ENCODE measurements around the gene PAPLN.

Gene PAPLN

DNA sequence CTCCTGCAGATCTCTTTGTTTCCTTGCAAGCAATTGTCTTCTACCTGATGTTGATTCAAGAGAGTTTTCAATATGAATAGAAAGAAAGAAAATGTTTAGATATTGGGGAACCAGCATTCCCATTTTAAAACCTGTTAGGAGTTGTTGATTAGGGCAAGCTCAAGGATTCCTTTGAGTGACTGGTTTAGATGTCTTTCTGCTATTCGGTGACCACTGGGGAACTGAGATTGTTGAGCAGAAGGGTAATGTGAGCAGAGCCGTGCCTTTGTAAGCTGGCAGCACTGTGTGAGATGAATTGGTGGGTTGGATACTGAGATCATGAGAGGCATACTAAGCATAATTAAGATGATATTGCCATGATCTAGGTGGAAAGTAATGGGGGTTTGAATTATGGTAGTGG, 39.1 kb upstream of the PAPLN start (continued):
- TF ChIP-seq, protein P1, sequence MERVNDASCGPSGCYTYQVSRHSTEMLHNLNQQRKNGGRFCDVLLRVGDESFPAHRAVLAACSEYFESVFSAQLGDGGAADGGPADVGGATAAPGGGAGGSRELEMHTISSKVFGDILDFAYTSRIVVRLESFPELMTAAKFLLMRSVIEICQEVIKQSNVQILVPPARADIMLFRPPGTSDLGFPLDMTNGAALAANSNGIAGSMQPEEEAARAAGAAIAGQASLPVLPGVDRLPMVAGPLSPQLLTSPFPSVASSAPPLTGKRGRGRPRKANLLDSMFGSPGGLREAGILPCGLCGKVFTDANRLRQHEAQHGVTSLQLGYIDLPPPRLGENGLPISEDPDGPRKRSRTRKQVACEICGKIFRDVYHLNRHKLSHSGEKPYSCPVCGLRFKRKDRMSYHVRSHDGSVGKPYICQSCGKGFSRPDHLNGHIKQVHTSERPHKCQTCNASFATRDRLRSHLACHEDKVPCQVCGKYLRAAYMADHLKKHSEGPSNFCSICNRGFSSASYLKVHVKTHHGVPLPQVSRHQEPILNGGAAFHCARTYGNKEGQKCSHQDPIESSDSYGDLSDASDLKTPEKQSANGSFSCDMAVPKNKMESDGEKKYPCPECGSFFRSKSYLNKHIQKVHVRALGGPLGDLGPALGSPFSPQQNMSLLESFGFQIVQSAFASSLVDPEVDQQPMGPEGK (CRISPR knock-in tag; IDR thresholded peaks at IDR 0.05; ENCODE audit: borderline replicate concordance), result no peak
- TF ChIP-seq SNAI2 (CRISPR knock-in tag; IDR thresholded peaks at IDR 0.05) (no peak), ZC3H10 (CRISPR knock-in tag; IDR thresholded peaks at IDR 0.05) (no peak)

DNA sequence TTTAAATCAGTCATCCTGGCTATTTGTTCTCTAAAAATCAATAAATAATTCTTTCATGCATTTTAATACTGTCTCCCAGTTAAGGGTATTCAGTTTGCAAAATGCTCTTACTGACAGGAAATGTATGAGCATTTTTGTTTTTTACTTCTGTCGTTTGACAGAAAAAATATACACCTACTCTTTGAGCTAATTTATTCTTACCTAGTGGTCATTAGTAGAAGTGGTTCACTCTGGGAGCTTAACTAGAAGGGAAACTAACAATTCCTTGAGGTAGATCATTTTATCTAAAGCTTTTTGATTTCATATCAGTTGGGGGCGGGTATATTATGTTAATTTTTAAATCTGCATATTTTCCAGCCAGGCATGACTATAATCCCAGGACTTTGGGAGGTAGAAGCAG, 33.8 kb upstream of the PAPLN start:
- TF ChIP-seq, protein P2, sequence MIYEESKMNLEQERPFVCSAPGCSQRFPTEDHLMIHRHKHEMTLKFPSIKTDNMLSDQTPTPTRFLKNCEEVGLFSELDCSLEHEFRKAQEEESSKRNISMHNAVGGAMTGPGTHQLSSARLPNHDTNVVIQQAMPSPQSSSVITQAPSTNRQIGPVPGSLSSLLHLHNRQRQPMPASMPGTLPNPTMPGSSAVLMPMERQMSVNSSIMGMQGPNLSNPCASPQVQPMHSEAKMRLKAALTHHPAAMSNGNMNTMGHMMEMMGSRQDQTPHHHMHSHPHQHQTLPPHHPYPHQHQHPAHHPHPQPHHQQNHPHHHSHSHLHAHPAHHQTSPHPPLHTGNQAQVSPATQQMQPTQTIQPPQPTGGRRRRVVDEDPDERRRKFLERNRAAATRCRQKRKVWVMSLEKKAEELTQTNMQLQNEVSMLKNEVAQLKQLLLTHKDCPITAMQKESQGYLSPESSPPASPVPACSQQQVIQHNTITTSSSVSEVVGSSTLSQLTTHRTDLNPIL (CRISPR knock-in tag; IDR thresholded peaks at IDR 0.05; ENCODE audit: low read depth), result no peak
- no peak for TF ChIP-seq OSR1 (CRISPR knock-in tag; IDR thresholded peaks at IDR 0.05)
- no peak for ATAC-seq

DNA sequence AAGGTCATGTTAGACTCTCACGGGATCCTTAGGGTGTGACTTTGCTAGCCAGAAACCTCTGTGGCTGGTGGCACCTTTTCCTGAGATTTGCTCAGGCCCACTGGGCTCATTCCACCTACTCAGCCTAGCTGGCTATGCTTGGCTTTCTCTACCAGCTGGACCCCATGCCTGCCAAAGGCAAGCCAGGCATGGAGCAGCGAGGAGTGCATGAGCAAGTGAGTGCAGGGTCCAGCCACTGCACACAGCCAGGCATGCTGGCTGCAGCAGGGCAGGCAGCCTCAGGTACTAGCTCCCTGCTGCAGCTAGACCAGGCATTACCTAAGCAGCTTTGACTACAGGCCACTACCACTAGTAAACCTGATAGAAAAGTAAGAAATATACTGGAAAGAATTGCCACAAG, 29.7 kb upstream of the PAPLN start:
- ATAC-seq, result no peak
- TF ChIP-seq ZFP3 (CRISPR knock-in tag; IDR thresholded peaks at IDR 0.05) (no peak), GLIS3 (CRISPR knock-in tag; IDR thresholded peaks at IDR 0.05) (no peak), TCF4 (CRISPR knock-in tag; IDR thresholded peaks at IDR 0.05; ENCODE audit: borderline replicate concordance) (no peak), TOX (CRISPR knock-in tag; IDR thresholded peaks at IDR 0.05; ENCODE audit: borderline replicate concordance) (no peak), ZC3H10 (CRISPR knock-in tag; IDR thresholded peaks at IDR 0.05) (no peak), SNAI2 (CRISPR knock-in tag; IDR thresholded peaks at IDR 0.05) (no peak), ZNF8 (CRISPR knock-in tag; IDR thresholded peaks at IDR 0.05) (no peak), RARB (CRISPR knock-in tag; IDR thresholded peaks at IDR 0.05) (no peak), CSDC2 (CRISPR knock-in tag; IDR thresholded peaks at IDR 0.05) (no peak)
- TF ChIP-seq, protein P3, sequence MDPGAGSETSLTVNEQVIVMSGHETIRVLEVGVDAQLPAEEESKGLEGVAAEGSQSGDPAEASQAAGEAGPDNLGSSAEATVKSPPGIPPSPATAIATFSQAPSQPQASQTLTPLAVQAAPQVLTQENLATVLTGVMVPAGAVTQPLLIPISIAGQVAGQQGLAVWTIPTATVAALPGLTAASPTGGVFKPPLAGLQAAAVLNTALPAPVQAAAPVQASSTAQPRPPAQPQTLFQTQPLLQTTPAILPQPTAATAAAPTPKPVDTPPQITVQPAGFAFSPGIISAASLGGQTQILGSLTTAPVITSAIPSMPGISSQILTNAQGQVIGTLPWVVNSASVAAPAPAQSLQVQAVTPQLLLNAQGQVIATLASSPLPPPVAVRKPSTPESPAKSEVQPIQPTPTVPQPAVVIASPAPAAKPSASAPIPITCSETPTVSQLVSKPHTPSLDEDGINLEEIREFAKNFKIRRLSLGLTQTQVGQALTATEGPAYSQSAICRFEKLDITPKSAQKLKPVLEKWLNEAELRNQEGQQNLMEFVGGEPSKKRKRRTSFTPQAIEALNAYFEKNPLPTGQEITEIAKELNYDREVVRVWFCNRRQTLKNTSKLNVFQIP (CRISPR knock-in tag; IDR thresholded peaks at IDR 0.05; ENCODE audit: borderline replicate concordance, low read depth), result no peak
- TF ChIP-seq, protein P4, sequence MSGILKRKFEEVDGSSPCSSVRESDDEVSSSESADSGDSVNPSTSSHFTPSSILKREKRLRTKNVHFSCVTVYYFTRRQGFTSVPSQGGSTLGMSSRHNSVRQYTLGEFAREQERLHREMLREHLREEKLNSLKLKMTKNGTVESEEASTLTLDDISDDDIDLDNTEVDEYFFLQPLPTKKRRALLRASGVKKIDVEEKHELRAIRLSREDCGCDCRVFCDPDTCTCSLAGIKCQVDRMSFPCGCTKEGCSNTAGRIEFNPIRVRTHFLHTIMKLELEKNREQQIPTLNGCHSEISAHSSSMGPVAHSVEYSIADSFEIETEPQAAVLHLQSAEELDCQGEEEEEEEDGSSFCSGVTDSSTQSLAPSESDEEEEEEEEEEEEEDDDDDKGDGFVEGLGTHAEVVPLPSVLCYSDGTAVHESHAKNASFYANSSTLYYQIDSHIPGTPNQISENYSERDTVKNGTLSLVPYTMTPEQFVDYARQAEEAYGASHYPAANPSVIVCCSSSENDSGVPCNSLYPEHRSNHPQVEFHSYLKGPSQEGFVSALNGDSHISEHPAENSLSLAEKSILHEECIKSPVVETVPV (CRISPR knock-in tag; IDR thresholded peaks at IDR 0.05), result no peak
- TF ChIP-seq, protein P2 (CRISPR knock-in tag; IDR thresholded peaks at IDR 0.05; ENCODE audit: low read depth), result no peak
- TF ChIP-seq, protein P5, sequence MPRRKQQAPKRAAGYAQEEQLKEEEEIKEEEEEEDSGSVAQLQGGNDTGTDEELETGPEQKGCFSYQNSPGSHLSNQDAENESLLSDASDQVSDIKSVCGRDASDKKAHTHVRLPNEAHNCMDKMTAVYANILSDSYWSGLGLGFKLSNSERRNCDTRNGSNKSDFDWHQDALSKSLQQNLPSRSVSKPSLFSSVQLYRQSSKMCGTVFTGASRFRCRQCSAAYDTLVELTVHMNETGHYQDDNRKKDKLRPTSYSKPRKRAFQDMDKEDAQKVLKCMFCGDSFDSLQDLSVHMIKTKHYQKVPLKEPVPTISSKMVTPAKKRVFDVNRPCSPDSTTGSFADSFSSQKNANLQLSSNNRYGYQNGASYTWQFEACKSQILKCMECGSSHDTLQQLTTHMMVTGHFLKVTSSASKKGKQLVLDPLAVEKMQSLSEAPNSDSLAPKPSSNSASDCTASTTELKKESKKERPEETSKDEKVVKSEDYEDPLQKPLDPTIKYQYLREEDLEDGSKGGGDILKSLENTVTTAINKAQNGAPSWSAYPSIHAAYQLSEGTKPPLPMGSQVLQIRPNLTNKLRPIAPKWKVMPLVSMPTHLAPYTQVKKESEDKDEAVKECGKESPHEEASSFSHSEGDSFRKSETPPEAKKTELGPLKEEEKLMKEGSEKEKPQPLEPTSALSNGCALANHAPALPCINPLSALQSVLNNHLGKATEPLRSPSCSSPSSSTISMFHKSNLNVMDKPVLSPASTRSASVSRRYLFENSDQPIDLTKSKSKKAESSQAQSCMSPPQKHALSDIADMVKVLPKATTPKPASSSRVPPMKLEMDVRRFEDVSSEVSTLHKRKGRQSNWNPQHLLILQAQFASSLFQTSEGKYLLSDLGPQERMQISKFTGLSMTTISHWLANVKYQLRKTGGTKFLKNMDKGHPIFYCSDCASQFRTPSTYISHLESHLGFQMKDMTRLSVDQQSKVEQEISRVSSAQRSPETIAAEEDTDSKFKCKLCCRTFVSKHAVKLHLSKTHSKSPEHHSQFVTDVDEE (CRISPR knock-in tag; IDR thresholded peaks at IDR 0.05), result no peak
- TF ChIP-seq, protein P1 (CRISPR knock-in tag; IDR thresholded peaks at IDR 0.05; ENCODE audit: borderline replicate concordance), result no peak

Data from SK-N-SH treated with all-trans-retinoic acid at 6 μM for 48 hours (cell line).